GM21528 (cell line): Measurements from ENCODE around the gene AGBL4.

Experiments
- ATAC-seq: cut with Tn5 transposase; IDR thresholded peaks from one replicate; pipeline ENCODE4 v1.9.1; 2021; ENCODE audit warnings: mild to moderate bottlenecking, moderate library complexity; ENCODE audit not compliant: unreplicated experiment, low FRiP score

Gene AGBL4

DNA sequence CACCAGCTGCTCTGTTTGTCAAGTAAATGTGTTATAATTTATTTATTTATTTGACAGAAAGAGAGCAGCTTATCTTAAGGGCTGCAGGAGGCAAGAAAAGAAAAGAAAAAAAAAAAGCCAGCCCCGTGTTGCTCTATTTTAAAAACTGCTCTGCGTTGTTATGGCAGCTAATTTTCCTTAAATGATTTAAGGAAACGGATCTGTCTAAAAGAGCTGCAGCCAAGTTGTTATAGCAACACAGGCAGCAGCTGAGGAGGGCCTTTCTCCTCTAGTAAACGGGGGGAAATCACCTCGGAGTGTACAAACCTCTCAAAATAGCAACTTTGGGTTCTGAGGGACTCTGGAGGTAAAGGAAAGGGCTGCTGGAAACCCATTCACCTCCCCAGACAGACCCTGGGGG, 1396.3 kb downstream of the AGBL4 start:
- no peak for ATAC-seq

DNA sequence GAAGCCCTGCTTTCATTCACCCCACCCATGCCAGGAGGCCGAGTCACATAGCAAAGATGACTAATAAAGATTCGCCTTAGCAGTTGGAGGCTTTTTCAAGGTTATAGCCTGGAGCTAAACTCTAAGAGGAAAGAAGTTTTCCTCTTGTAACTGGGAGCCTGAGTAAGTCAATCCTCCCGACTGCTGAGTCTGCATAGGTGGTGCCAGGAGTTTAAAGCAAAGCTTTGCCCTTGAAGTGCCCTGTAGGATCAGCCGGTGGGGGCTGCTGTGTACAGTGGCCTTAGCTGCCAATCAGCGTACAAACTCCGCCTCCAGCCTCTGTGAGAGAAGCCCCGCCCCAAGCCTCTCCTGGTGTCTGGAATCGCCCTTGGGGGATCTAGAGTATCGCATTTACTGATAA, 1404.2 kb downstream of the AGBL4 start:
- no peak for ATAC-seq

GRCh38 chr1:48617252-48617651, 1406.5 kb downstream of the AGBL4 start:
- no peak for ATAC-seq

DNA sequence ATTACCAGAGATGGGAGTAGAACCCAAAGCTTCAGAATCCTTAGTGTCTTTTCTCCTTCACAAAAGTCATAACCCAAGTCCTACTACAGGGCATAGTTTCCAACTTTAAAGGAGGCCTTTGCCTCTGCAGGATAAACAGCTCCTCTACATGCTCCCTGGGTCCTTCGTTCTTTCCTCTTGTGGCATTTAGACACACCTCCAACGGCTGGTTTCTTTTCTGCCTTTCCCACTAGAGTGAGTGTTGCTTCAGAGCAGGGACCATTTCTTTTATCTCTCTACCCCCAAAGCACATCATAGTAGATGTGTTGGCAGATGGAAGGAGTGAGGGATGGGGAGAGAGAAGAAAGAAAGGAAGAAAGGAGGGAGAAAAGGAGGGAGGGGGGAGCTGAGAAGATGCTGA, 1407.0 kb downstream of the AGBL4 start:
- no peak for ATAC-seq

GRCh38 chr1:48611841-48612240, 1411.9 kb downstream of the AGBL4 start:
- ATAC-seq = no peak

DNA sequence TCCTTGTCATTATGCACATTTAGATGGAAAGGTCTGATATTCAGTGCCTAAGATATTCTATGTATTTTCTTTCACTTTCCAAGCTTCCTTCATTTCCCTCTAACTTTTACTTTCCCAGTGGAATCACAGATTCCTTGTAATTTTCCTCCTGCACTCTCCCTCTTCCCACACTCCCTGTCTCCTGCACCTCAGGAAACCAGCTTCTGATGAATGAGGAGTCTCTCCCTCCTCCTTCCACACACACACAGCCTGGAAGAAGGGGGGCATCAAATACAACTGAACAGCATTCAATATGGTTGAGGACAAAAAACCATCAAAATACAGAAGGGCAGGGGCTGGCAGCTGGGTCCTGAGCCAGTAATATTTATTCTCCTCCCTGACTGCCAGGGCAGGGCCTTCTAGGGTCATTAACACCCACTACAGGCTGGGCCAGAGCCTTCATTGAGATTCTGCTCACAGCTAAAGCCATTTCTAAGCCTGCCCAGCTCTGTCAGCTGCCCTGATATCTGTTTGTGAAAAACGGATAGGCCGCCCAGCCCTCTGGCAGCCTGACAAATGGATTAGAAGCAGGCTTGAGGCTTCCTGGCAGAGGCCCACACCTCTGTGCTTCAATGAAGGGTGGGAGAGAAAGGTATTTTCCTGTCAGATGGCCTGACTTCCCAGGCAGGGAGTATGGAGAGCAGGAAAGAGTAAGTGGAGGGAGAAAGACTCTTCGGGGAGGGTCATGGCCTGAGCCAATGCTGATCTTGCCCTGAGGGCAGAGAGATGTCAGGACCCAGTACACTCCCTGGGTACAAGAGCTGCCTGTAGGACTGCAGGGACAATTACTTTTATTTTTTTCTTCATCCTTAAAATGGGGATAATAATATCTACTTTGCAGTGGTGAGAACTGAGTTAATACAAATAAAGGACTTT, 1412.9 kb downstream of the AGBL4 start:
- ATAC-seq = no peak

- no peak for ATAC-seq
These were observed 1414.9 kb downstream of the AGBL4 start for GRCh38 chr1:48608882-48609281.

DNA sequence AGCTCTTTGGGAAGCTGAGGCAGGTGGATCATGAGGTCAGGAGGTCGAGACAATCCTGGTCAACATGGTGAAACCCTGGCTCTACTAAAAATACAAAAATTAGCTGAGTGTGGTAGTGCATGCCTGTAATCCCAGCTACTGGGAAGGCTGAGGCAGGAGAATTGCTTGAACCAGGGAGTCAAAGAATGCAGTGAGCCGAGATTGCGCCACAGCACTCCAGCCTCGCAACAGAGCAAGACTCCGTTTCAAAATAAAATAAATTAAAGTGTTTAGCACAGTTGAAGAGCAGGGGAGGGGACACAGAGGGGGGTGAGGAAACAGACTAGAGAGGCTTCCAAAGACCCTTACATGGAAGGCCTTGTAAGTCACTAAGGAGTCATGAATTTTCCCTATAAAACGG, 1420.5 kb downstream of the AGBL4 start:
- ATAC-seq = no peak

DNA sequence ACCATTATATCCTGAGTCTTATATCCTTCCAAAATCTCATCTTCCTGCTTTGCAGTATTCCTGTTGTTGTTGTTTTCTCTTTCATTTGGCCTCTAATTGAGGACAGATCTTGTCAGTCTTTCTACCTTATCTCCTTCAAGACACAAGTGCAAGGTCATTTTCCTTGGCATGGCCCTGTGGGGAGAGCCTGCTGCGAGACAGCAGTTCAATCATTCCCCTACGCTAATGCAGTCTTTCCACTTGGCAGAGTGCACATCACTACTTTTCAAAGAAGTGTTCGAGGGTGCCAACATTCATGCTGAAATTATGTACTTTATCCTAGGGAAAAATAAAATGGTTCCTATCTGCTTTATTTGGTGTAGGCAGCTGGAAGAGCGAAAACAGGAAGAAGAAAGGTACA, 1421.4 kb downstream of the AGBL4 start:
- ATAC-seq = no peak

GRCh38 chr1:48600182-48600581, 1423.6 kb downstream of the AGBL4 start:
- ATAC-seq = no peak

DNA sequence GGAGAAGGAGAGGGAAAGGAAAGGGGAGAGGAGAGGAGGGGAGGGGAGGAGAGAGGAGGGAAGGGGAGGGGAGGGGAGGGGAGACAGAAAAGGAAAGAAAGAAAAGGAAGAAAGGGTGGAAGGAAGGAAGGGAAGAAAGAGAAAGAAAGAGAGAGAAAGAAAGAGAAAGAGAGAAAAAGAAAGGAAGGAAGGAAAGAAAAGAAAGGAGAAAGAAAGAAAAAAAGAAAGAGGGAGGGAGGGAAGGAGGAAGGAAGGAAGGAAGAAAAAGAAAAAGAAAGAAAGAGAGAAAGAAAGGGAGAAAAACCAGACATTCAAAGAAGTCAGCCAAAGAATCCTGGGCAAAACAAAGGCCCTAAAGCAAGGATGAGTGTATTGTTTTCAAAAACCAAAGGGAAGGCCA, 1426.1 kb downstream of the AGBL4 start:
- ATAC-seq = no peak

GRCh38 chr1:48596046-48596445, 1427.7 kb downstream of the AGBL4 start:
- no peak for ATAC-seq

GRCh38 chr1:48595613-48596012, 1428.1 kb downstream of the AGBL4 start:
- no peak for ATAC-seq

GRCh38 chr1:48592330-48592729, 1431.4 kb downstream of the AGBL4 start:
- no peak for ATAC-seq

GRCh38 chr1:48591181-48591580, 1432.6 kb downstream of the AGBL4 start:
- no peak for ATAC-seq

GRCh38 chr1:48588061-48588460, 1435.7 kb downstream of the AGBL4 start:
- no peak for ATAC-seq

- no peak for ATAC-seq
These were observed 1441.3 kb downstream of the AGBL4 start for GRCh38 chr1:48582408-48582807.

DNA sequence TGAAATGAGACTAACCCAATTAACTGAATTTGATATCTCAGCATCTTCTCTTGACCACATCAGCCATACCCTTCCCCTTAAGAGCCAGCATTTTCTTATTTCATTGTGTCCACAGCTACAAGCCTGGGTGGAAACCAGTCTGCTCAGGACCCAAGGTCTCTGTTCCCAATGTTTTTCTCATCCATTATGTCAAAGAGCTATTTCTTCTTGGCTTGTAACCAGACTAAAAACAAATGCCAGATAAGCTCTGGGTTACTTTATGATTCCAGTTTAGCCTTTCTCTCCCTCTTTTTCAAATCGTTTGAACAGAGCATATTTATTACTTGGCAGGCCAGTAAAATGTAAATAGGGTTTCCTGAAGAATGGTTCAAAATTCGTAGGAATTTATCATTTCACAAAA, 1442.5 kb downstream of the AGBL4 start:
- ATAC-seq = no peak

DNA sequence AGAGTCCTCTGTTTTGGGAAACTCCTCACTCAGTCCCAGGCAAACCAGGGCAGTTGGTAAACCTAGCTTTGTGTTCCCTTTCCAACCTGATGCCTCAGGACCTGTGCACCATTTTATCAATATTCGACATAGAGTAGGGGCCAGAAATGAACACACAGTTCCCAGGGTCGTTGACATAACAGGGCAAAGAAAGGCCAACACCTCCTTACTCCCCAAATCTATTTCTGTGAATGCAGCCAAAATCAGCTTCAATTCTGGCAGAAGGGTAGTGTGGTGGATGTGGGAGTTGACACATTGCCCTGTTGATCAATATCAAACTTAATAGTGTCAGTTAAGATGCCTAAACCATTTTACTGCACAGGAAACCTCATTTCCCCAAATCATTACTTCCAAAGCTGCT, 1447.2 kb downstream of the AGBL4 start:
- ATAC-seq = no peak

DNA sequence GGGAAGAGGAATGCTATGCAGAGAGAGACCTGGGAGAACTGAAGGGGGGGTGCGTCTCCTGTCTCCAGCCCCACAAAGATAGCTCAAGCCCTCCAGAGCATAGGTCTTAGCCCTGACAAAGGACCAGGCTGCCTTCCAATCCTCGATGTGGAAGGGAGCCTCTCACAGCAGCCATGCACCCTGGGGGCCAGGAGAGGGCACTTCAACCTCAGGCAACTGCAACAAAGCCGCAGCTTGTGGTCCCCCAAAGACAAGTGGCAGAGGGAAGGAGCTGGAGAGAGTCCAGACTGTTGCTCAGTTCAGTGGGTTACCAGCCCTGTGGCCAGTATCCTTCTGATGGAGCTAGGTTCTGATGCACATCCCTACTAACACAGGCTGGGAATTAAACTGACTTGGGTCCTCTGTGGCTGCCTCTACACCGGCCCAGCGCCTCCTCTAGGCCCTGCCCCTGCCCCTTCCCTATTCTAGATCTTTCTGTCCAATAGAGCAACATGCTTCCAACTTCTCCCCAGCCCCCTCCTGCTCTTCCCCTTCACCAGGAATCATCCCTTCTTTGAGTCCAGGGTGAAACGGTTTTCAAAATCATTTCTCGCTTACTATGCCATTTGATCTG, 1451.0 kb downstream of the AGBL4 start:
- peak; percentile 55 for ATAC-seq

GRCh38 chr1:48572134-48572533, 1451.6 kb downstream of the AGBL4 start:
- ATAC-seq = no peak
